Rectal smooth muscle tissue (tissue), 1 donor: Measurements from ENCODE around the gene CELA1.

Experiments used
- H3K27ac ChIP-seq: one replicate; pipeline ENCODE4 v1.7.0; 2013; ENCODE audit warnings: low read depth, low read length, inconsistent platforms
- H3K27me3 ChIP-seq: one replicate; pipeline ENCODE4 v1.7.0; 2013; ENCODE audit warnings: low read length; ENCODE audit not compliant: control insufficient read depth, insufficient read depth
- H3K36me3 ChIP-seq: one replicate; pipeline ENCODE4 v1.7.0; 2013; ENCODE audit warnings: low read length; ENCODE audit not compliant: control insufficient read depth, insufficient read depth
- H3K4me1 ChIP-seq: one replicate; pipeline ENCODE4 v1.7.0; 2013; ENCODE audit warnings: low read length; ENCODE audit not compliant: control insufficient read depth, insufficient read depth
- H3K4me3 ChIP-seq: one replicate; pipeline ENCODE4 v1.7.0; 2013; ENCODE audit warnings: low read length
- H3K9ac ChIP-seq: one replicate; pipeline ENCODE4 v1.7.0; 2013; ENCODE audit warnings: low read length

CELA1 gene

DNA sequence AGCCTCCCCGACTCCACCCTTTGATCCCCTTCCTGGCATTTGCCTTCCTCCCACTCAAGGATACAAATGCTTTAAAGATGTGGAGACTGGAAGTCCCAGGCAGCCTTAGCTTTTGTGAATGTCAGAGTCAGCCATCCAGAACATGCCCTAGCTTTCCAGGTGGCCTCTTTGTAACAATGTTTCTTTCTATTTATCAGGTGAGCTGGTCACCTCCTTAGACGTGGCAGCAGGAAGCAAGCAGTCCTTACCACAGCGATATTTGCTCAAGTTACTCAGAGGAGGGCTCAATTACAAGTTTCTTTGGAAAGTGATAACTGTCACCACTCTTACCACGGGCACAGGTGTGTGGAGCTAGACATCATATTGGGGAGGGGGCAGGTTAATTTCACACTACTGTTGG lies 39.9 kb upstream of the CELA1 start:
- H3K4me1 ChIP-seq = peaks cover 2% of the 10 kb centered on the region
- H3K27me3 ChIP-seq = peaks cover 4% of the 10 kb centered on the region
- no peak overlapping the region for H3K27ac ChIP-seq
- no peaks in the 10 kb centered on the region for H3K36me3 ChIP-seq
- H3K9ac ChIP-seq = no peak overlapping the region
- H3K4me3 ChIP-seq = no peak overlapping the region

DNA sequence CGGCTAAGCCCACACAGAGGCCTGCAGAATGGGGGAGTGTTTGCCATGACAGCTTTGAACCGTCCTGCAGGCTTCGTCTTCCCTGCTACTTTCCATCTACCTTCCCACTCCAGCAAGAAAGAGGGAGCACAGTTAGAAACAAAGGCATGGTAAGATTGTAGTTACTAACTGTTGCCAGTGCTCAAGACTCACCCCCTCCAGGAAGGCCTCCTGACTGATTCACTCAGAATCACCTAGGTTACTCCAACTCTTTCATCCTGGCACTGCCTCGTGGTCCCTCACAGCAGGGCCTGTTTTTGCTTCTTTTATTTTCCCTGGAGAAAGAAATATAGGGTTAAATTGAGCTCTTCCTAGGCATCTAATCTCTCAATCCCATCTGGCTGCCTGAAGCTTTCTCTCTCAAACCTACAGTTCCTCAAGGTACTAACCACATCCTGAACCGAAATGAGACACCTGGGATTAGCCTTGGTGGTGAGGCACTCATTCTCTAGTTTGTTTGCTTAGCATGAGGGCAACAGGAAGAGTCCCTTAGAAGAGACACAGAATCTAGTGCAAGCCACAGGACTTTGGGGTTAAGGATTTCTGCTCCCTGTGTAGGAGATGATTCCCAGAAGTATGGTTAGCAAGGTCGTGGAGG lies 36.9 kb upstream of the CELA1 start:
- H3K27ac ChIP-seq = no peak overlapping the region
- H3K9ac ChIP-seq = no peak overlapping the region
- H3K4me1 ChIP-seq = peaks cover 2% of the 10 kb centered on the region
- no peak overlapping the region for H3K4me3 ChIP-seq
- H3K36me3 ChIP-seq = no peaks in the 10 kb centered on the region
- H3K27me3 ChIP-seq = no peaks in the 10 kb centered on the region

DNA sequence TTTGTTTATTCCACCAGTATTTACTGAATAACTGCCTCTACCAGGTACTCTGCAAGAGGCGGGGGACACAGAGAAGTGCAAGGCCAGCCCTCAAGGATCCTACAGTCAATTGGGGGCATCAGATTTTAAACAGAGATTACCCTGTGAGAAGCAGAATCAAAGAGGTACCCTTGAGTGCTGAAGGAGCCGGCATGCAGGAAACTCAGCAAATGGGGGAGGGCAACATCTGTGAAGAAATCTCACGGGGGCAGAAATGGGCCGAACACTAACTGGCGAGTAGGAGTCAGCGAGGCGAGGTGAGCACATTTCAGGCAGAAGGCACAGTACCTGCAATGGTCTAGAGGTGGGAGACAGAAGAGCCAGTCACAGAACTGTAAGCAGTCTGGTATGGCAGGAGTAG lies 35.7 kb upstream of the CELA1 start:
- Histone ChIP-seq H3K36me3 (no peaks in the 10 kb centered on the region), H3K9ac (no peak overlapping the region), H3K4me1 (peaks cover 2% of the 10 kb centered on the region), H3K27ac (no peak overlapping the region), H3K27me3 (no peaks in the 10 kb centered on the region), H3K4me3 (no peak overlapping the region)

DNA sequence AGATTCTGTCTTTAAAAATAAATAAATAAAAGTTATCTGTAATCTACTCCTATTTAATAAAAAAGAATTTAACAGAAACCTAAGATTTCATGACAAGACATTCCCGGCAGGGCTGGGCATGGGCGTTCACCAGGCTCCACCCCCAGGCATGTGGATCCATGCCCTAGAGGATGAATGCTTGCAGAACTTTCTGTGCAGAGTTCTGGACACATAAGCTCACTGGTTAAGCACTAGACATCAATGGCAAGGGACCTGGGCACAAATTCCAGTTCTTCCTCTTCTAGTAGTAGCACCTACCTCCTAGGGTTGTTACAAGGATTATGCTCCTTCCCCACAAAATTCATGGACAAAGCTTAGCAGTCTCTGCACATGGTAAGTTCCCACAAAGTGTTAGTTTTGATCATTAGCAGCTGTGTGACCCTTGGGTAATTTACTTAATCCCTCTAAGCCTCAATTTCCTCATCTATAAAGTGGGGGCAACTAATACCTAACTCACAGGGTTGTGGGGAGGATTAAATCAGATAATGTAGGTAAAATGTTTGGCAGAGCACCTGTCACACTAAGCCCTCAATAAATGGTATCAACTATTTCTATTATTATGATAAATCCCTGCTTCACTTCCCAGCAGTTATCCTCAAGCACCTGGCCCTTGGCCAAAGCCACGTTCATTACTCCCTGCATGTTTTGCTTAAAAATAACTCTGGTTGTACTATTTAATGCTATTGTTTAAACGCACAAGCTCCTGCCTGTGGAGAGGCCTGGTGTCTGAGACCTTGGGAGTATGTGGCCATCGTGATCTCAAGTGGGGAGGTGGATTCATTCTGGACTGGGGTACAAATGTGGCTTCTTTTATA lies 35.0 kb upstream of the CELA1 start:
- no peak overlapping the region for H3K4me3 ChIP-seq
- no peaks in the 10 kb centered on the region for H3K27me3 ChIP-seq
- H3K36me3 ChIP-seq = no peaks in the 10 kb centered on the region
- H3K27ac ChIP-seq = no peak overlapping the region
- H3K4me1 ChIP-seq = peaks cover 2% of the 10 kb centered on the region
- H3K9ac ChIP-seq = no peak overlapping the region

DNA sequence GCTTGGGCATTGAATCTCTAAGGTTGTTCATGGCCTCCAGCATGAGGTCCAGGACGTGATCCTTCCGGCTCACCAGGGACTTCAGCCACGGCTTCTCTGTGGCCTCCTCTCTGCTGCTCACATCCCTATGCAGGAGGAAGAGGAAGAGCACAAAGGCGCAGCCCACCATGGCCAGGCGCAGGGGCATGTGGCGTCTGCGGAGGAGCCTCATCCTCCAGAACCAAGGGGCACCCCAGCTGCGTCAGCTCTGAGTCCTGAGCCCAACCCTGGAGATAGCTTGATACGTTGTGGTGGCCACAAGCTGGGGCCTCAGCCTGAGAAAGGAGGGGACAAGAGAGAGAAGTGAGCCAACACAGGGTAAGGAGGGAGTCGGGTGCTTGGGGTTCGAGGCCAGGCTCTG lies 33.1 kb upstream of the CELA1 start:
- no peak overlapping the region for H3K27ac ChIP-seq
- H3K4me1 ChIP-seq = peaks cover 2% of the 10 kb centered on the region
- no peaks in the 10 kb centered on the region for H3K36me3 ChIP-seq

DNA sequence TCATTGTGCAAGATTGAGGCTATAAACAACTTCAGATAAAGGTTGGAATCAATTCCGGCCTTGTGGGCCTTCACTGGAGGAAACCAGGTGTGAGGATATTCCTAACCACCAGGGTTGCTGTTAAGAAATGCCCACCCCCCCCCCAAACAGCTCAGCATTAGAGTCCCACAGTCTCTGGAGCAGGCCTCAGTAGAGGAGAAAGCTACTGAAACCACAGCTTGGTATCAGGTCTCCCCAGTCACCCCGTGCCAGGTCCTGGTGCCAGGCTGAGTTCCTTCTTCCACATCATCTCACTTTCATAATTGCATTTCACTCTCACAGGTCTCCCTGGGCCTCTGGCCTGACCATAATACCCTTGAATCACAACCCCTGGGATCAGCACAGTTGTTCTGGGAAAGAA lies 32.3 kb upstream of the CELA1 start:
- H3K36me3 ChIP-seq = no peaks in the 10 kb centered on the region
- H3K27ac ChIP-seq = no peak overlapping the region
- no peaks in the 10 kb centered on the region for H3K27me3 ChIP-seq
- peaks cover 2% of the 10 kb centered on the region for H3K4me1 ChIP-seq
- H3K4me3 ChIP-seq = no peak overlapping the region
- H3K9ac ChIP-seq = no peak overlapping the region

More for the DNA sequence above, 33.1 kb upstream of the CELA1 start:
- Histone ChIP-seq H3K27me3 (no peaks in the 10 kb centered on the region), H3K9ac (no peak overlapping the region), H3K4me3 (no peak overlapping the region)

DNA sequence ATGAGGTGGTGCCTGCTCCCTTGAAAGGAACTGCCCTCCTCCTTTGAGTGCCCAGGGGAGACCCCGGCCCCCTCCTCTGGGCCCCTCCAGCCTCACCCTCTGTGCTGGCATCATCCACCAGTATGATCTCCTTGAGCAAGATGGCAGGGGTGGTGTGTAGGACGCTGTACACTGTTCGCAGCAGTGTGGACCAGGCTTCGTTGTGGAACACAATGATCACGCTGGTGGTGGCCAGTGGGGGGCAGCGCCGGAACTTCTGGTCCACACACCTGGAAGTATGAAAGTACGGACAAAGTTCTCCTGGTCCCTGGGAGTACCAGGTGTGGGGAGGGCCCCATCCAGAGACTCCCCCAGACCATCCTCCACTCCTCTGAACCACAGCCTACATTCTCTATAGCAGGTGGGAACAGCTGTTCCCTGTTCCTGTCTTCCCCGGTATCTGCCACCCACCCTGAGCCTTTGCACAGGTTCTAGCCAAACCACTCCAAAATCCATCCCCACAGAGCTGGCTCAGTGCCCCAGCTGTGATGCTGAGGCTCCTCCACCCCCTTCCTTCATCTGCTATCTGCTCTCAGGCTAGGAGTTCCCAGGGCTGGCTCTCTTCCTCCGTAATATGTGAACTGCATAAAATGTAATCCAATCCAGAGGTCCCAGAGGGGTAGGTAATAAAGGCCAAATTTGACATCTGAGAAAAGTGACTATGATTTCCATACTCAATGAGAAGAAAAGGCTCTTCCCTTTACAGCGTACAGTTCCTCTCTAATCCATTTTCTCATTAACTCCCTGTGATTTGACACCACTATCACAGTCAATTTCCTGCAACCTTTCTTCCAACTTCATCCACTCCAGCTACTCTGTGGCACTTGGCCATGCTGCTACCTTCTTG lies 30.9 kb upstream of the CELA1 start:
- Histone ChIP-seq H3K27me3 (no peaks in the 10 kb centered on the region), H3K27ac (no peak overlapping the region), H3K4me1 (peaks cover 2% of the 10 kb centered on the region), H3K9ac (no peak overlapping the region), H3K36me3 (no peaks in the 10 kb centered on the region), H3K4me3 (no peak overlapping the region)

DNA sequence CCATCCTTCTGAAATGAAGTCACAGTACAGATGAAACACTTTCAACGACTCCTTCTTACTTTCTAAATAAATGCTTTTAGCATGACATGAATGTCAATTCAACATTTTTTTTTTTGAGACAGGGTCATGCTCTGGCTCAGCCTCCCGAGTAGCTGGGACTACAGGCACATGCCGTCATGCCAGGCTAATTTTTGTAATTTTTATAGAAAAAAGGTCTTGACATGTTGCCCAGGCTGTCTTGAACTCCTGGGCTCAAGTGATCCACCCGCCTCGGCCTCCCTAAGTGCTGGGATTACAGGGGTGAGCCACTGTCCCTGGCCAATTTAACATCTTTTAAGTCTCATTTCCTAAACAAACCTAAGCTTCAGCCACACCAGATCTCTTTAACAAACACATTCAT lies 28.4 kb upstream of the CELA1 start:
- Histone ChIP-seq H3K27ac (no peak overlapping the region), H3K4me3 (no peak overlapping the region), H3K4me1 (peaks cover 5% of the 10 kb centered on the region), H3K9ac (no peak overlapping the region), H3K36me3 (no peaks in the 10 kb centered on the region), H3K27me3 (no peaks in the 10 kb centered on the region)

DNA sequence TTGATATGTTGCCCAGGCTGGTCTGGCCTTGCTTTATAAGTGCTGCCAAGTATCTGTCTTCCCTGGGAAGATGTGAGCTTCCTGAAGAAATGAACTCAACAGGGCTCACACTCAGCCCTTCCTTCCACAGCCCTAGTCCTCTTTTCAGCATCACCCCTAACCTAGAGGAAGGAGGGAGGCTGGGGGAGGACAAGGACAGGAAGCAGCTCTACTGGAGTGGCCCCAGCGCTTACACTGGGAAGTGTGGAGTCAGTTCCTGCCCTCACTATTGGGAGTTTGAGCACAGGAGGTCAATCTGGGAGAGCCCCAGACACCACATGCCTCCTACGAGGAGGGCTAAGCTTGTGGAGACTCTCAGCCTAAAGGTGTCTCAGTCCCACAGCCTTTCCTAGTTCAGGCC lies 27.9 kb upstream of the CELA1 start:
- Histone ChIP-seq H3K27me3 (no peaks in the 10 kb centered on the region), H3K36me3 (no peaks in the 10 kb centered on the region), H3K4me3 (no peak overlapping the region), H3K27ac (no peak overlapping the region), H3K9ac (no peak overlapping the region), H3K4me1 (peaks cover 5% of the 10 kb centered on the region)

DNA sequence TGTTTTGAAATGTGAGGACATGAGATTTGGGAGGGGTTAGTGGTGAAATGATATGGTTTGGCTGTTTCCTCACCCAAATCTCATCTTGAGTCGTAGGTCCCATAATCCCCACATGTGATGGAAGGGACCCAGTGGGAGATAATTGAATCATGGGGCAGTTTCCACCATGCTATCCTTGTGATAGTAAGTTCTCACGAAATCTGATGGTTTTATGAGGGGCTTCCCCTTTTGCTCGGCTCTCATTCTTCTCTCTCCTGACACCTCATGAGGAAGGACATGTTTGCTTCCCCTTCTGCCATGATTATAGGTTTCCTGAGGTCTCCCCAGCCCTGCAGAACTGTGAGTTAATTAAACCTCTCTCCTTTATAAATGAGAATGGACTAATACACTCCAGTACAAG lies 26.7 kb upstream of the CELA1 start:
- H3K27ac ChIP-seq = no peak overlapping the region
- peaks cover 5% of the 10 kb centered on the region for H3K4me1 ChIP-seq
- no peaks in the 10 kb centered on the region for H3K36me3 ChIP-seq
- H3K9ac ChIP-seq = no peak overlapping the region
- H3K4me3 ChIP-seq = no peak overlapping the region
- no peaks in the 10 kb centered on the region for H3K27me3 ChIP-seq

DNA sequence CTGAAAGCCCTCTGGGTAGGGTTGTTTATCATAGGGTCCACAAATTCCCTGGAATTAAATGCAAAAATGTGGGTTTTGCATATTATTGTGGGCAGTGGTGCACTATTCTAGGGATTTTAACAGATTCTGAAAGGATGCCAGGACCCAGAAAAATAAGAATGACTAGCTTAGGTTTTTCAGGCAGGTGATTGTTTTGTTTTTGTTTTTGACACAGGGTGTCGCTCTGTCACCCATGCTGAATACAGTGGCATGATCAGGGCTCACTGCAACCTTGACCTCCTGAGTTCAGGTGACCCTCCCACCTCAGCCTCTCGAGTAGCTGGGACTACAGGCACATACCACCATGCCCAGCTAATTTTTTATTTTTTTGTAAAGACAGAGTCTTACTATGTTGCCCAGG lies 25.5 kb upstream of the CELA1 start:
- no peaks in the 10 kb centered on the region for H3K36me3 ChIP-seq
- no peak overlapping the region for H3K4me3 ChIP-seq
- H3K27ac ChIP-seq = no peak overlapping the region
- peaks cover 5% of the 10 kb centered on the region for H3K4me1 ChIP-seq
- H3K9ac ChIP-seq = no peak overlapping the region
- H3K27me3 ChIP-seq = no peaks in the 10 kb centered on the region

DNA sequence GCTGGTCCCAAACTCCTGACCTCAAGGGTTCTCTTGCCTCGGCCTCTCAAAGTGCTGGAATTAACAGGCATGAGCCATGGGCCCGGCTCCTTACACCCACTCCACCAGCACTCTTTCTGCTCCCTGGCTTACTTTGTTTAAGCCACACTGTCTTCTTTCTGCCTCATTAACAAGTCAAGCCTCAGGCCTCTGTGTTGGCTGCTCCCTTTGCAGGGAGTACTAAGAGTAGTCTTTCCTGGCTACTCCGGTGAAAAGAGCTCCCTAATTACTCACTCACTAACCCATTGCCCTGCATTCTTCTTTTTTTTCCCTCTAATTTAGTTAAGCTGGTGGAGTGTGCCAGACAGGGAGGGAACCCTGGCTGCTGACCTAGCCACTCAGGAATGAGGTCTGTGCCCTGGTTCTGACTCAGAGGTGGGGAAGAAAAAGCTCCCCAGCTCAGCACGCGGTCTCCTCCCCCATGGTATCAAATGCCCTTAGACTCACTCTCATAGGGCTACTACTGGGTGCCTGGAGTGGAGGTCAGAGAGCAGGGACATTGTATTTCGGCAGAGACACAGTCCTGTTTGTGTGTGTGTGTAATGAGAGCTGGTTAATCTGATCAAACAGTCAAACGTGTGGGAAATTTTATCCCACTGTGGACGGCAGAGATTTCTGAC lies 24.9 kb upstream of the CELA1 start:
- Histone ChIP-seq H3K4me1 (peaks cover 5% of the 10 kb centered on the region), H3K9ac (no peak overlapping the region)

More for the DNA sequence above, 24.9 kb upstream of the CELA1 start:
- Histone ChIP-seq H3K4me3 (no peak overlapping the region), H3K27ac (no peak overlapping the region), H3K27me3 (no peaks in the 10 kb centered on the region), H3K36me3 (no peaks in the 10 kb centered on the region)
